Anterior cingulate cortex (tissue), 58 donors: ENCODE data around the gene BCAS3.
"Not testable (repeated sequence)": the region's sequence is repeated elsewhere in the genome, so short reads cannot be mapped to it uniquely, and the experiment has no call there.

ENCODE experiments used
- DNase-seq, 58 donors: peaks; one replicate each; lab custom pipeline; 2025; lab: John Stamatoyannopoulos, UW

Gene BCAS3

GRCh38 chr17:61140081-61140786 lies 462.6 kb downstream of the BCAS3 start:
- no peak for DNase-seq

DNA sequence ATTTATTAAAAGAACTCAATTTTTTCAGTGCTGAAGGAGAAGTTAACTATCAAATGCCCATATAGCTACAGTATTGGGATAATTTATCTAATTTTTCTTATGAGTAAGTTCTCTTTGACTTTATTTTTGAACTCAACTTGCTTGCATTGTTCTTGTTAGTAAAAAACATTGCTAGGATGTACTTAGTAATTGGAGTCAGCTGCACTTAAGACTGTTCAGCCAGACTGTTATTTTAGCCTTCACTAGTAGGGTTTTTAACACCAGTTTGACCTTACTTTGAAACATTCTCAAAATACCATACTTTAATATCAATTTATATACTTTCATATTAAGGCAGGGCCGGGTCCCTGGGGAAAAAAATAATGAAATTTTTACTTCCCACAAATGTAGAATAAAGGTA lies 465.4 kb downstream of the BCAS3 start:
- DNase-seq = no peak

- DNase-seq = no peak
Measured at GRCh38 chr17:61144137-61144536, 466.5 kb downstream of the BCAS3 start.

GRCh38 chr17:61144617-61145564 lies 467.2 kb downstream of the BCAS3 start:
- no peak for DNase-seq

- DNase-seq = not testable (repeated sequence)
Measured at GRCh38 chr17:61146833-61147232, 469.2 kb downstream of the BCAS3 start.

GRCh38 chr17:61149106-61149825 lies 471.6 kb downstream of the BCAS3 start:
- no peak for DNase-seq

DNA sequence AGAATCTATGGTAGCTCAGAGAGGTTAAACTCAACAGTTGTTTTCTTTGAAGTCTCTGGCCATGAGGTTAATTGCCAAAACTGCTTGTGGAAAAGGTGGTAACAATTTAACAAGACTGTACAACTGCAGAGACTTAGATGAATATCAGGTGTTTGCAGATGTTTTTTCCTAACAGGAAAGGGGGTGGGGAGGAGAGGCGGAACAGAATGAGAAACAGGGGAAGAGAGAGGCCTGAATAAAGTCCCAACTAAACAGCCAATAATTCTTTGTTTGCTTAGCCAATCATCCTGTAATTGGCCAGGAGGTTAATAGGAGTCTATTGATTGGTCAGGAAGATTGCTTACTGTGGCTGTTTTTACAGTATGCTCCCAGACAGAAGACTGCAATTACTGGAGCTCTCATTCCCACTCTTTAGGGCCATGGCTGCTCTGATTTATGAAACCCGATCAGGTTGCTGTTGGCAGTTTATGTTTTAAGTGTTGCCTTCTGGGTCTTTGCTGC lies 472.3 kb downstream of the BCAS3 start:
- DNase-seq = no peak

DNA sequence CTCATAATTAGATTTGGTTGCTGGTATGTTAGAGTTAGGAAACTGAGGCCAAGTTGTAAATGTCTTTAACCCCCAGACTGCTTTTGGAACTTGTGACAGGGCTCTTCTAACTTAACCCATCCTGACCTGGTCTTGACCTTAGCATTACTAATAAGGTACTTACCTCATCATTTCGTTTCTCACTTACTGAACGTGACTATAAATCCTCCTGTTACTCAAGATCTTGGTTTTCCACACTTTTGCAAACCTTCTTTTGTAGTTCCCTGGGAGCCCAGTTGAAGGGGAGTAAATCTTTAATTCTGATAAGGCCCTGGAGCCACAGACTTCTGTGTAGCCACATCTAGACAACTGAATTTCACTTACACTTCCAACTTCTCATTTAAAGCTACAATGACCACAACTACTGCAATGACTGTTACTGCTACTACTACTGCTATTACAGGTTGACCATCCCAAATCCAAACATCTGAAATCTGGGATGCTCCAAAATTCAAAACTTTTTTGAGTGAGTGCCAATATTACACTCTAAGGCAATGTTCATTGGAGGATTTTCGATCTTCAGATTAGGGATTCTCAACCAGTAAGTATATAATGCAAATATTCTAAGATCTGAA lies 473.1 kb downstream of the BCAS3 start:
- DNase-seq = no peak

GRCh38 chr17:61152898-61153297 lies 475.2 kb downstream of the BCAS3 start:
- DNase-seq = no peak

DNA sequence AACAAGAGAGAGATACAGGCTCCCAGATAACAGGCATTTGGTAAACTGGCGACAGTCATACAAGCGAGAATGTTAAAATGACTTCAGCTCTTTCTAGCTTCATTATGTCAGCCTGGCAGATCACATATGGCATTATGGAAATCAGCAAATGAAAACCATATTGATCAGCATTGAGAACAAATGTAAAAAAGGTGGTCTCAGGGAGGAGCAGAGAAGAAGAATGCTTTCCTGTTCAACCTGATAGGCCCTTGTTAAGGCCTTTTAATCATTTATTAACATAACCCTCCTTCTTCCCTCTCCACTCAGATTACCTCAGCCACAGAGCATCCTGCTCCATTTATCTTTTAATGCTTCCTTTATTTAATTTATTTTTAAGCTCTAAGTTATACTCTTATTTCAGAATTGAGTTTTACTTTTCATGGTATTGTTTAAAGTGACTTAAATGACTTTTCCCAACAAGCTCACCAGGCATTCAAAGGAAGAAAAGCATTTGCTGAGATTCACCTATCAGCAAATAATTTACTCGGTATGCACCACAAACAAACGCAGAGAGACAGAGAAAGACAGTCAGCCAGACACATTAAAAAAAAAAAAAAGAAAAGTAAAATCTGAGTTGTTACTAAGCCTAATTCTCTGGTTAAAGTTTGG lies 478.1 kb downstream of the BCAS3 start:
- no peak for DNase-seq

DNA sequence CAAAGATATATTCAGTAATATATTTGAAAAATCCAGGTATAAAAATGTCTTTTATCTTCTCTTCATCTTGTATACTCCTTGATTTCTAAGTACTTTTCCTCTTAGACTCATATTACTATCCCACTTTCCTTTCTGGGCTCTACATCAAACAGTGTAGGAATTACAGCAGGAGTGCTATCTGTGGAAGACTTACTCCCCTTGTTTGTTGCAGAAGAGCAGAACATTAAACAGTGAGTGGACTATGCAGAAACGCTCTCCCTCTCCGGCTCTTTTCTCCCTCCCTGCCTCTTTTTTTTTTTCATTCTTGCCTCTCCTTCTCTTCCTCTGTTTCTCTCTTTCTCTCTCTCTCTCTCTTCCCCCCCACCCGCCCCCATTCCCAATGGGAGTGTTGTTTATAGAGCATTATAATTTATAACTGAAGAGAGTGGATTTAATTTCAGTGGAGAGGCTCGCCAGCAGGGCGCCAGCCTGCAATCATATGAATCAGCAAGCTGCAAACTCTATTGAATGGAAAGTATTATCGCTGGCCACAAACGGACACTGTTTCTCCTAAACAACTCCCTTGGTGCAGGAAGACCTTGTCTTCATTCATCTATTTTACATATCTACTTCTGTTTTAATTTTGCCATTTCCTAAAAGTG lies 479.7 kb downstream of the BCAS3 start:
- DNase-seq = peak in 28 of 58 donors; percentile 1 to 65 (median 7)

- no peak for DNase-seq
Measured at GRCh38 chr17:61158376-61158775, 480.7 kb downstream of the BCAS3 start.

GRCh38 chr17:61159221-61159814 lies 481.7 kb downstream of the BCAS3 start:
- DNase-seq = no peak

DNA sequence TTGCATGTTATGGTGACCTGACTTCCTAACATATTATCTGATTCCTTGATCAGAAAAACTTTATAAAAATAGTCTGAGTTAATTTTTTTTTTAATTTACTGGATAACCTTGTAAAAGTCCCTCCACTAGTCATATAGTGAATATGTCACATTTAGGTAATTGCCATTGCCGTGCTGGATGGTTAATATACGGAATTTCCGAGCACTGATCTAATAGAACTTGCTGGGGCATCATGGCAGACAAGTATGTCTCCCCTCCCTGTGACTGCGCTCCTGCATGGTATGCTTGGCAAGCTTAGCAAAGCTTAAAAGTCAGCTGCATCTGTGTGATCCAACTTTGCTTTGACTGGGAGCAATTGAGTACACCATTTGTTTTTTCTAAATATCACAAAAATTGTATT lies 482.6 kb downstream of the BCAS3 start:
- DNase-seq = no peak

- DNase-seq = no peak
Measured at GRCh38 chr17:61160789-61161445, 483.3 kb downstream of the BCAS3 start.

DNA sequence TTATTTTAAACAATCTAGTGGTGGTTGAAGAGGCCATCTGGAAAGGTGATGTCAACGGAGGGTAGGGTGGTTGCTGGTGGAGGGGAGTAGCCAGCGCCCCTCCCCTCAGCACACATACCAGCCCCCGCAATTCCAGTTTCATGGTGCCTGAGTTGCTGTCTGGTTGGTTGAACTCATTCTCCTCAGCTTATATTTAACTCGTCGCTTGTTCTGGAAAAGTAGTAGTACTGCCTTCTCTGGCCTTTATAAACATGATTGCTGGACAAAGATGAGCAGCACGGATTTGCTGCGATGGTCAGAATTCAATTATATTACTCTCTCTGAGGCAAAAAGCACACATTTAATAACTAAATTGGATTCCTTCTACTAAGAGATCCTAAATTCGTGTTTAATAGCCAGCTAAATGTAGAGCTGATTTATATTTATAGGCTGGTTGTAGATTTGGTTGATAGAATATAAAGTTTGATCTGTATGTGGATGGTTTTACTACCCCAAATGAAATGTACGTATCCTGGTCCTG lies 484.0 kb downstream of the BCAS3 start:
- DNase-seq = no peak

DNA sequence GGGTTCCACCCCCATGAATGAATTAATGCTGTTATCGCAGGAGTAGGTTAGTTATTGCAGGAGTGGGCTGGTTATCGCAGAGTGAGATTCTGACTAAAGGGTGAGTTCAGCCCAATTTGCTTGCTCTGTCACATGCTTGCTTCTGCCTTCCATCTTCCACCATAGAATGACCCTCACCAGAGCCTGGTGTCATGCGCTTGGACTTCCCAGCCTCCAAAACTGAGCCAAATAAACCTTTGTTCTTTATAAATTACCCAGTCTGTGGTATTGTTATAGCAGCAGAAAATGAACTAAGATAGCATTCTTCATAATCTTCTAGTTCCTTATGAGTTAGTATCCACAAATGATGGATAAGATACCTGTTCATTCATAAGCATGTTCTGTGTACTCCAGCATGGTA lies 486.9 kb downstream of the BCAS3 start:
- no peak for DNase-seq

DNA sequence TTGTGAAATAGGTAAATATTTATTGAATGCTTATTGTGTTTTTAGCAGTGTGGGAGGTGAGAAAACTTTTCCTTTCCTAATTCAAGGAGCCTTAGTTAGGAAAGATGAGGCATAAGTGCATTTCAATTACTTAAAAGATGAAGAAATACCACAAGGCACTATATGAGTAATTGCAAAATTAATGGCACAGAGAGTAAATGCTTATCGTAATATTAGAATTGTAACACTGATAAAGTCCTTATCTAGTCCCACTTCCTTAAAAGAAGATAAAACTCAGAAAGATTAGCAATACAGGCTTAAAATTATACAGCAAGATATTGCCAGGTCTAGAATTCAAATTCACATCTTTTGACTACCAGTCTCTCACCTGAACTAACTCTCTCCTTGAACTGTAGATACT lies 489.4 kb downstream of the BCAS3 start:
- DNase-seq = no peak
